HepG2 (cell line): ENCODE measurements around the gene RASSF7. TPM values are rescaled to one million over a fixed set of nuclear protein-coding genes. Genes with fewer than 3 reads are reported as not detected.

Experiments
- ADNP ChIP-seq: sonication (generic); formaldehyde crosslinking; IDR thresholded peaks from 2 replicates; pipeline ENCODE4 v1.4.0; 2020; ENCODE audit warnings: missing genetic modification reagents
- ARID3A ChIP-seq: IDR thresholded peaks from 2 replicates; pipeline ENCODE4 v1.6.1; 2012; ENCODE audit warnings: low read depth, low read length, improper control_type of control experiment
- CENPT ChIP-seq: sonication (generic); formaldehyde crosslinking; IDR thresholded peaks from 2 replicates; pipeline ENCODE4 v1.8.0; 2022; ENCODE audit warnings: low read depth, mild to moderate bottlenecking, moderate library complexity, missing genetic modification reagents
- ETS1 ChIP-seq: sonication (generic); formaldehyde crosslinking; IDR thresholded peaks from 2 replicates; pipeline ENCODE4 v1.4.0; 2020; ENCODE audit warnings: missing genetic modification reagents
- FOSL1 ChIP-seq: sonication (generic); formaldehyde crosslinking; IDR thresholded peaks from 2 replicates; pipeline ENCODE4 v1.9.0; 2021; ENCODE audit warnings: missing genetic modification reagents, borderline replicate concordance
- NCOA5 ChIP-seq: sonication (generic); formaldehyde crosslinking; IDR thresholded peaks from 2 replicates; pipeline ENCODE4 v1.4.0; 2020; ENCODE audit warnings: missing genetic modification reagents
- NR2F2 ChIP-seq: IDR thresholded peaks from 2 replicates; pipeline ENCODE4 v1.6.1; 2012; ENCODE audit warnings: low read depth, inconsistent platforms, borderline replicate concordance
- PBX3 ChIP-seq: sonication (generic); formaldehyde crosslinking; IDR thresholded peaks from 2 replicates; pipeline ENCODE4 v1.8.1; 2023; ENCODE audit warnings: missing genetic modification reagents, inconsistent platforms, borderline replicate concordance
- POGZ ChIP-seq: sonication (generic); formaldehyde crosslinking; IDR thresholded peaks from 2 replicates; pipeline ENCODE4 v1.4.0; 2020; ENCODE audit warnings: mild to moderate bottlenecking, missing genetic modification reagents
- PRPF4 ChIP-seq: fragments of 200-400 bp; formaldehyde crosslinking; IDR thresholded peaks from 2 replicates; pipeline ENCODE4 v1.6.1; 2016; ENCODE audit warnings: low read length, low read depth; ENCODE audit not compliant: poor library complexity, severe bottlenecking
- RBFOX2 ChIP-seq: fragments of 200-400 bp; formaldehyde crosslinking; IDR thresholded peaks from 2 replicates; pipeline ENCODE4 v1.6.1; 2017; ENCODE audit warnings: low read depth, mild to moderate bottlenecking, low read length
- SAFB2 ChIP-seq: sonication (generic); formaldehyde crosslinking; IDR thresholded peaks from 2 replicates; pipeline ENCODE4 v1.5.1; 2020; ENCODE audit warnings: missing genetic modification reagents, low read depth, mild to moderate bottlenecking, borderline replicate concordance
- SRY ChIP-seq: sonication (generic); formaldehyde crosslinking; IDR thresholded peaks from 2 replicates; pipeline ENCODE4 v1.8.0; 2022; ENCODE audit warnings: mild to moderate bottlenecking, missing genetic modification reagents
- STAG1 ChIP-seq: sonication (generic); formaldehyde crosslinking; IDR thresholded peaks from 2 replicates; pipeline ENCODE4 v1.4.0; 2020; ENCODE audit warnings: missing genetic modification reagents
- ZBTB2 ChIP-seq: sonication (generic); formaldehyde crosslinking; IDR thresholded peaks from 2 replicates; pipeline ENCODE4 v1.8.0; 2022; ENCODE audit warnings: low read depth, missing genetic modification reagents
- ZHX1 ChIP-seq: sonication (generic); formaldehyde crosslinking; IDR thresholded peaks from 2 replicates; pipeline ENCODE4 v1.8.1; 2022; ENCODE audit warnings: low read depth, mild to moderate bottlenecking, missing genetic modification reagents
- ZNF331 ChIP-seq: sonication (generic); formaldehyde crosslinking; IDR thresholded peaks from 2 replicates; pipeline ENCODE4 v1.4.0; 2020; ENCODE audit warnings: missing genetic modification reagents
- ZNF891 ChIP-seq: sonication (generic); formaldehyde crosslinking; IDR thresholded peaks from 2 replicates; pipeline ENCODE4 v1.5.0; 2020; ENCODE audit warnings: mild to moderate bottlenecking, missing genetic modification reagents
- ZUFSP ChIP-seq: sonication (generic); formaldehyde crosslinking; IDR thresholded peaks from 2 replicates; pipeline ENCODE4 v1.9.0; 2021; ENCODE audit warnings: missing genetic modification reagents, mild to moderate bottlenecking, borderline replicate concordance
- polyA plus RNA-seq, 8 experiments: library from polyadenylated mRNA; depleted of rRNA in 3 of 8; stranded (reverse) in 7 of 8; unstranded in 1 of 8; fragments of >200 nt; fragmentation: Illumina TruSeq in 4 of 8; extraction: Trizol in 4 of 8; gene quantifications; 2 replicates each; pipeline versions ENCODE4 v1.2.1 to v1.2.3, GENCODE V29; 2011 to 2016; ENCODE audit warnings: low read depth in 4 of 8, missing spikeins in 1 of 8, mixed read lengths in 1 of 8; ENCODE audit not compliant: insufficient read depth in 1 of 8
- total RNA-seq, 5 experiments: library from RNA; depleted of rRNA; stranded (reverse); fragments of >200 nt; fragmentation: Illumina TruSeq; extraction: Trizol; gene quantifications; 2 replicates each; pipeline ENCODE4 v1.2.3, GENCODE V29; 2016; ENCODE audit warnings: low read depth in 1 of 5

RASSF7 gene
- total and polyA plus RNA-seq, 2 of the 13 experiments (the other 11 are each of a cell fraction or from before 2014, with no cell fraction given): 20.2 to 28.6 TPM

GRCh38 chr11:518463-519202 lies 42.1 kb upstream of the RASSF7 start (continued):
- TF ChIP-seq ZHX1 (CRISPR knock-in tag) (peak; percentile 88), ZBTB2 (CRISPR knock-in tag) (peak; percentile 80), ZNF891 (no peak), CENPT (CRISPR knock-in tag) (no peak), FOSL1 (CRISPR knock-in tag) (no peak), POGZ (peak; percentile 37; the same call in 1 of the 2 replicates), ZUFSP (CRISPR knock-in tag) (no peak), SAFB2 (CRISPR knock-in tag) (0 out of 2 replicates have a peak, but pooled peaks have one; percentile 55), NCOA5 (CRISPR knock-in tag) (no peak), RBFOX2 (peak; percentile 70), NR2F2 (no peak), ETS1 (no peak), SRY (CRISPR knock-in tag) (no peak), PBX3 (CRISPR knock-in tag) (no peak), ZNF331 (CRISPR knock-in tag) (no peak), ADNP (CRISPR knock-in tag) (no peak), STAG1 (CRISPR knock-in tag) (peak; percentile 78), ARID3A (peak; percentile 53; the same call in 1 of the 2 replicates), PRPF4 (no peak)
